Endometrial microvascular endothelial cells (primary cell): ENCODE results near the gene ZDHHC3. TPM values are rescaled to one million over a fixed set of nuclear protein-coding genes. Genes with fewer than 3 reads are reported as not detected.

Source experiments
- in situ Hi-C: cut with HindIII; loops from 2 replicates; pipeline ENCODE4 v1.10.0; 2017; ENCODE audit warnings: low sequenced_read_pairs, low pct_unique_long_range_greater_than_20kb; ENCODE audit errors: inconsistent ontology term
- total RNA-seq: library from RNA; depleted of rRNA; stranded (reverse); fragments of >200 nt; gene quantifications from one replicate; pipeline ENCODE4 v1.2.3, GENCODE V29; 2015; ENCODE audit errors: inconsistent ontology term

The ZDHHC3 gene, protein sequence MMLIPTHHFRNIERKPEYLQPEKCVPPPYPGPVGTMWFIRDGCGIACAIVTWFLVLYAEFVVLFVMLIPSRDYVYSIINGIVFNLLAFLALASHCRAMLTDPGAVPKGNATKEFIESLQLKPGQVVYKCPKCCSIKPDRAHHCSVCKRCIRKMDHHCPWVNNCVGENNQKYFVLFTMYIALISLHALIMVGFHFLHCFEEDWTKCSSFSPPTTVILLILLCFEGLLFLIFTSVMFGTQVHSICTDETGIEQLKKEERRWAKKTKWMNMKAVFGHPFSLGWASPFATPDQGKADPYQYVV
- total RNA-seq, result 76.5 TPM

DNA sequence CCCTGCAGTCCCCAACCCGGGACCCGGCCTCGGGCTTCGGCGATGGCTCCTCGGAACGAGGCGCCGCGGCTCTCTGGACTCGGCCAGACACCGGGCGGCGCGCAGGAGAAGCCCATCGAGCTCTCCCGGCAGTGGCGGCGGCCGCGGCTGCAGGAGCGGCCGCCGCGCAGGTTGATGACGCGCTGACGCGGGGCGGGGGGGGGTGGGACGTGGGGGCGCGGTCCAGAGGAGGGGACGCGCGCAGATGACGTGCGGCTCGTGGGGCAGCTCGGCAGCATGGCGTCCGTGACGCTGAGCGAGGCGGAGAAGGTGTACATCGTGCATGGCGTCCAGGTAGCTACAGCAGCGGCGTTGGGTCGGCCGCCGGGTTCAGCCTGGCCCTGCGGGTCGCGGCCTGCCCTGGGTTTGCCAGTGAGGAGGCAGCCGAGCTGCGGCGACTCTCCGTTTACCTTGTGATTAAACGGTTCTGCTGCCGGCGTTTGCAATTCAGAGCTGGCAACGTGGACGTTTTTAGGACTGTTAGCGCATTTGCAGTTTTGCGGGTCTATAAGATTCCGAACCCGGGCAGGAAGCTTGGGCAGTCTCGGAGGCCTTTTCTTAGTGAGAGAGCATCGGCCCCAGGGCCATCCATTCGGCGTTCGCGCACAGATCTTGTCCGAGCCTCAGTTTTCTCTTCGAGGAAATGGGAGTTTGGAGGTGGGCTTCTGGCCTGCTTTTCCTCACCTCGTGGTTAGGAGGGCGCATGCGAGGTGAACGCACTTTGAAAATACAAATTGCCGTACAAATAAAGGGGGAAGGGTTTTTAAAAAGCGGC, at the start of gene ZDHHC3, which contains the start of gene EXOSC7:
ZDHHC3 (minus strand) TSS at position 173 of the 814 bp plus-strand sequence. CDS start 16,738 bp downstream, outside the sequence.
EXOSC7 (plus strand) TSS at position 243 of the 814 bp plus-strand sequence; CDS start at position 277, 34 bp downstream.
- in situ Hi-C loops, result no loop called here

DNA sequence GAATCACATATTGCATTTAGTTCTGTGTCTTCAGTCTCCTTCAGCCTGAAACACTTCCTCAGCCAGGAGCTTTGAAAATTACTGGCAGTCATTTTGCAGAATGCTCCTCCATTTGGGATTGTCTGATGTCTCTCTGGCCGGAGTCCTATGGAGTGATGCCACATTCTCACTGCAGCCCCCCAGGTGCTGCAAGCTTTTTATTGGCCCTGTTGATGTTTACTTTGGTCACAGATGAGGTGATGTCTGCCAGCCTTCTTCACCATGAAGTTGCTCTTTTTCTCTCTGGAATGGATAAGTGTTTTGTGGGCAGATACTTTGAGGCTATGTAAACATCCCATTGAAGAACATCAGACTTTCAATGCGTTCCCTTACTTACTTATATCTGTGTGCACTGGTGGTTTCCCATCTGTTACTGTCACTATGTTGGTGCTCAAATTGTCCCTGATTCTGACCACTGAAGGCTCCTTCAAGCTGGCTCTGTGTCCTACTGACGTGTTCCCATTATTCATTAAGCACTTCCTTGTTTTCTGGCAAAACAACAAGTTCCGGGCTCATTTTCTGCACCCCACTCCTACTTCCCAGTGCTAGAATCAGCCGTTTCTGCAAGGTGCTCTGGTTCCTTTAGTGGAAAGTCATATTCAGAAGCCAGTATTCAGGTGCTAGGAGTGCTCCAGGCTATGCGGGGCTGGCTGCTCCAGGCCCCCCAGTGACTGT, 48.7 kb upstream of the ZDHHC3 start:
- in situ Hi-C loops, result loop anchor here (25.0 kb wide), 1 partner anchor 638 kb away; no protein-coding TSS in a partner anchor

DNA sequence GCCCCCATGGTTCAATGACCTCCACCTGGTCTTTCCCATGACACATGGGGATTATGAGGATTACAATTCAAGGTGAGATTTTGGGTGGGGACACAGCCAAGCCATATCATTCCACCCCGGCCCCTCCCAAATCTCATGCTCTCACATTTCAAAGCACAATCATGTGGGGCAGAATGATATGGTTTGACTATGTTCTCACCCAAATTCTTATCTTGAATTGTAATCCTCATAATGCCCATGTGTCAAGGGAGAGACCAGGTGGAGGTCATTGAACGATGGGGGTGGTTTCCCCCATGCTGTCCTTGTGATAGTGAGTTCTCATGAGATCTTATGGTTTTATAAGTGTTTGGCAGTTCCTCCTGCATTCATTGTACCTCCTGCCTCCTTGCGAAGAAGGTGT, 47.7 kb upstream of the ZDHHC3 start:
- in situ Hi-C loops, result no loop called here

DNA sequence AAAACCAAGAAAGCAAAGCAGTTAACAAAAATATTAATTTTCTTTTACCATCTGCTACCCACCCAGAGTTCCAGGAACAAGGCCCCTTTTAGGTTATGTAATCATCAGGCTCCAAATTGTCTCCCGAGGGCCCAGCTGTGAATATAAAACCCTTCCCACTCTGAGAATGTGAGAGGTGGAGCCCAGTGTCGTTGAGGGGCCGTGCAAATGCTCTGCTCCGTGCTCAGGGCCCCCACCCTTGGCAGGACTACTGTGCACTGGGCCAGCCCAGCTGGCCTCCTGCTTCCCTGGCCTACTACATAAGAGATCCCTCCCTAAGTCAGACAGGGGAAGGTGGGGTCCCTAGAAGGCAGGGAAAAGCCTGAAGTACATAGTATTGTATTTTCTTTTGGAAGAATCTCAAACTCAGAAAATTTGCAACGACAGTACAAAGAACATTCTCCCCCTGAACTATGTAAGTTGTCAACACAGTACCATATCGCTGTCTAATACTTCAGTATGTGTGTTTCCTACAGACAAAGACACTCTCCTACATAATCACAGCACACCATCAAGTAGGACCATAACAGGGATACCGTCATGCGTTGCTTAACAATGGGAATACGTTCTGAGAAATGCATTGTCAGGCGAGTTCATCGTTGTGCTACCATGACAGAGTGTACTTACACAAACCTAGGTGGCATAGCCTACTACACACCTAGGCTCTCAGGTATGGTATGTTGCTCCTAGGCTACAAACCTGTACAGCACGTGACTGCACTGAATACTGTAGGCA, 45.7 kb upstream of the ZDHHC3 start:
- in situ Hi-C loops, result no loop called here

DNA sequence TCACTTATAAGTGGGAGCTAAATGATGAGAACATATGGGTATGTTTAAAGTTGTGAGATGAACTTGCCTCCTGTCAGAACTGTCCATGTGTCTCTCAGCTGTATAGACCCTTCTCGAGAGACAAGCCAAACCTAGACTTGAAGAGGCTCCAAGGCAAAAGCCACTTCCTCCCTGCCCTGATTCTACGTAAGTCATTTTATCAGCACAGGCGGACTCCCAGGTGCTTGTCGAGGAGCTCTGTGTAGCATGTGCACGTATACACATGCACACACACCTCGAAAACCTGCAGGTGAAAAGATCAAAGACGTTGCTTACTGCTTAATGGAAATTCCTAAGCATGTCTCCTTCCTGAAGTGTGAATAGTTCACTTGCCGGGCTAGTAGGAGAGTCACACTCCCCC, 44.6 kb upstream of the ZDHHC3 start:
- in situ Hi-C loops, result no loop called here

DNA sequence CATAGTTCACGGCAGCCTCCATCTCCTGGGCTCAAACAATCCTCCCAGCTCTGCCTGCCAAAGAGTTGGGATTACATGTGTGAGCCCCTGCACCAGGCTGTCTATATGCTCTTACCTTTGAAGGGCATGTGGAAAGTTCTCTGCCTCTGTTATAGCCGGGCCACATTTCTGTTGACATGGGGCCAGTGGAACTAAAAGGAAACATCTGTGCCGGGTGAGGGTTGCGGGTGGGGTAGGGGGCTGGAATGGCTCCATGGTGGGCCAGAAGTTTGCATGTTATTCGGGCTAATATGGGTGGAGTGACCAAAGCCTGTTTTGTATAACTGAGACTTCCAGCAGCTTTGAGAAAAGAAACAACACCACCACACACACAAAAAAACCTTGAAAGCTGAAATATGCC, 41.8 kb upstream of the ZDHHC3 start:
- in situ Hi-C loops, result no loop called here

DNA sequence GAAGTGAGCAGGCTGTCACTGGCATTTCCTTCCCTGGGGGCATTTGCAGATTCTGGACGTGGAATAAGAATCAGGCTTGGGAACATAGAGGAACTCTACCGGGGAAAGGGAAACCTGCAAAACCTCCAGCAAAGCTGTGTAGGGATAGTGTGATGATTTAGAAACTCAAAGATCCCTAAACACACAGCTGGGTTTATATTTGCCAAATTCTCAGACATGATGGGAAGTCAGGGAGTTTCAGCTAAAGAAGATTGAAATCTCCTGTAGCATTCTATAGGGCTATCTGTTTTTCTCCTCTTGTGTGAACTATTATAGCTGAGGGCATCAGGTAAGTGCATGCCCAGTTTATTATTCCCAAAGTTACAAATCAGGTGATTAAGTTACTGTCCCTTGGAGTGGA, 40.9 kb upstream of the ZDHHC3 start:
- in situ Hi-C loops, result no loop called here

DNA sequence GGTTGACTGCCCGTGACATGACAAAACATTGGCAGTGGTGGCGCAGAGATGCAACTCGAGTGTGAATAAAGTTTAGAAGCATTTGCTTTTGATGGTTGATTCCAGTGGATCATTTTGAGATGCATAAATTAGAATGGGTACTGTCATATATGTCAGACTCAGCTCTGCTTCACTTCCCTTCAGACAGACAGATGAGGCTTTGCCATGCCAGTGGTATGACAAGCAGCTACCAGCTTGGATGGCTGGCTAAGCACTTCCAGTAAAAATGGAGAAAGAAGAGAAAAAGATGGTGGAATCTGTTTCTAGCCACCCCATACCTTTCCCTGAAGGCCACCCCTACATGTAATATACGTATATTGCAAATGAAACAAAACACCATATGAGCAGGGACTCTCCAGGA, 36.6 kb upstream of the ZDHHC3 start:
- in situ Hi-C loops, result no loop called here

DNA sequence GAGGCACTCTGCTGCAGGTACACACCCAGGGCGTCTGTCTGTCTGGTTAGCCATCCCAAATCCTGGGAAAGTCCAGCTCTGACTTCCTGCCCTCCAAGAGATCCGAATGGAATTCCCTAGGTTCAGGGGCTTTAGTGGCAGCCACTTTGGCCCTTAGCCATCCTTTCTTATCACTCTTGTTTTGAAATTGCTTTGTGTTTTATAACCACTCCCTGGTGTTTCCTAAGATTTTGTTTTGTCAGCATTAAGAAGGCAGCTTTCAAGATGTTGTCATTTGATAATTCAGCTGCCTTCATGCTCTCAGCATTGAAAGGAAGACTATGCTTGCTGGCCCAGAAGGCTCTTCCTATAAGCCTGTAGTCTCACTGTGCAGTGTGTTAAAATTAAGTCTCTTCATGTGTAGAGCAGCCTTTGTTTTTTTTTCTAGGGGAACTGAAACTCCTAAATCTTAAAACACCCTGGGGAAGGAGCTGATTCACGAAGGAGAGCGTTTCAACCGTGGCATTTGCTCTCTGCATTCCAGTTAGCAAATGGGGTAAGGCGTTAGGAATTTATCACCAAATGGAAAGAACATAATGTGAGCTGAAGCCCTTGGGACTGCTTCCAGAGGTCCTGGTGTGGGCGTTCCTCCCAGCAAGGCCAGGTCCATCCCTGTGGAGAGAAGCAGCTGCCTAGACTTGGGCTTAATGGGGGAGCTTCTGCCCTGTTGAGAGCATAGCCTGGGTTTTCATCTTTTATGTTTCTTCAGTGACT, 36.0 kb upstream of the ZDHHC3 start:
- in situ Hi-C loops, result no loop called here

DNA sequence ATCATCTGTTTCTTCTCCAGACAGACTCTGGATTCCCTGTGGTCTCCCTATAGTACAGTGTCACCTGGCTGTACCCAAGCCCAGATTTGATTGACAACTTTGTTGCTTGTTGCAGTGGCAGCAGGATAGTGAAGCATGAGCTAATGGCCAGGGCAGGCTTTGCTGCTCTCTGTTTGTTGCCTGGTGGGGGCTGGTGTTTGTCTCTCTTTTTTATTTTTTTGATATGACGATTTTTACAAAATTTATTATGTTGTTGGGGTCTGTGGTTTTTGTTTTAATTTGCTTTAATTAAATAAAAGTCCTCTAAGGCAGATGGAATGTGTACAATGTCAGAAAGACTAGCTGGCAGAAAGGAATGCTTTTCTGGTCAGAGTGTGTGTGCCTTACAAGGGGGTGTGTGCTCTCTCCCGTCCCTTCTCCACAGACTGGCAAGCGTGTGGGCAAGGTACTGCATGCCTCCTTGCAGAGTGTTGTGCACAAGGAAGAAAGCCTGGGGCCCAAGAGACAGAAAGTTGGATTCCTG, 34.9 kb upstream of the ZDHHC3 start:
- in situ Hi-C loops, result no loop called here

DNA sequence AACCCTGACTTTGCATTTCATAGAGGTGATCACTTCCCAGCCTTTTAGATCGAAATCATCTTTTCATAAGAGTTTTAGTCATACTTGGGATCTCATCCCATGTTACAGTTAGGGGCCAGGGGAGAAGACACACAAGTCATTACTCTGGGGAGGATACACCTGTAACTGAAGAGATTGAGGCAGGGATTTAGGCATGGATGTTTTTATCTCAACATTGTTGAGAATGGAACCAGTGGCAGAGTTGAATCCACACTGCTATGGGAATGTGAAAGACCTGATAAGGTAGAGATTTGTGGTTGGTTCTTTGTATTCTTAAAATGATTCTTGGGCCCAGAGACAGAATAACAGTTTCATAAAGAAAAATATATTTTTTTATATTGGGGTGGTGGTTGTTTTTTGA, 33.9 kb upstream of the ZDHHC3 start:
- in situ Hi-C loops, result no loop called here

DNA sequence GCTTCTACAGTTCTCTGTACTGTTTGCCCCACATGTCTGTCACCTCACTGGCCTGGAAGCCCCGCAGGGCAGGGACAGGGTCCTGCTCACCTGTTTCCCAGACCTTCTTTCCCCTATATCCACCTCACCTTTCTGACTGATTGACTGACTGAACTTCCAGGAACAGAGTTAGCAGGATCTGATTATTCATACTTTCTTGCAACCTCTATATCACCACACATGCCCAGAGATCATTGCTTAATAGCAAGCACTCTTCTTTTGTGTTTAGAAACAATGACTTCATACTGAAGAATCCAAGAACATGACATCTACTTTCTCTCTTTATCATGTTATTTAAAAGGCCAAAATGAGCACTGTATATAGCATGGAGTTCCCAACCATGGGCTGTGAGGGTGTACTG, 32.1 kb upstream of the ZDHHC3 start:
- in situ Hi-C loops, result no loop called here

DNA sequence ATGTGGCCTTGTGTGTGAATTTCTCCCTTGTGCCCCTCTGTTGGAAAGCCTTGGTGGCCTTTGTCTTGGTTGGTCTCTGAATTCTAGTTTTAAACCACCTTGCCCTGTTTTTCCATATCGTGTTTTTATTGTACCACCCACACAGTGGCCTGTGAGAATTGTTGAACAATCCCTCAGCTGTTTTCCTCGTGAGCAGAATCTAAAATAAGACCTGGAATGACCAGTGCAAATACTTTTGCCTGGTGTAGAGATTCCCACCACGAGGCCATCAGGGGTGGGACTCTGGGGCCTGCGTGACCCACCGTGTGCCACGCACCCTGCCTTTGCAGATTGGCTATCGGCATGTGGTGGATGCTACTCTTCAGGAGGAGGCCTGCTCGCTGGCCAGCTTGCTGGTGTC, 31.1 kb upstream of the ZDHHC3 start:
- in situ Hi-C loops, result no loop called here

DNA sequence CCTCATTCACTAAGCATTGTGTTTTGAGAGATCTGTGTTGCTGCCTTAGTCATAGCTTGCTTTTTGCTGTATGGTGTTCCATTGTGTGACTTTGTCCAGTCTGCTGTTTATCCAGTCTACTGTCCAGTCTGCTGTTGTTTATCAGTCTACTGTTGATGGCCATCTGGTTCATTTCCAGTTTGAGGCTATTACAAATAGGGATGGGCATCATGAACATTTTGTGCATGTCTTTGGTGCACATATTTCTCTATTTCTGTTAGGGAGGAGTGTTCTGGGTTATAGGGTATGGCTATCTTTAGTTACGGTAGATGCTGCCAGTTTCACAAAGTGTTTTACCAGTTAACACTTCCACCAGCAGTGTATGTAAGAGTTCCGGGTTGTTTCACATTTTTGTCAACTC, 27.9 kb upstream of the ZDHHC3 start:
- in situ Hi-C loops, result no loop called here

DNA sequence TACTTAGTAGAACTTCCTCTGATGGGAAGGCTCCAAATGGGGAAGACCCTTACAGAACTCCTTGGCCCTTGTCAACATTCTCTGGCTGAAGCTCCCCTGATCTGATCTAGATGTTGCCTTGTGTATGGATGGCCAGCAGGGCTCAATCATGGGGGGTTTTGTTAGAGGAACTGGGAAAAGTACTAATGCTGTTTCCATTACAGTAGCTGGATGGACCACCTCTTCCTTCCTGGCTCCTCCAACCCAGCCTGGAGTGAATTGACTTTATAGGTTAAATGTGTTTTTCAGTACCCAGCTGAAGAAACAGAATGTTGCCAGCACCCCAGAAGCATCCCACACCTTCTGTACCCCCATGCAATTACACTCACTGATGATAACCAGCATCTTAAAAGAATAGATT, 27.4 kb upstream of the ZDHHC3 start:
- in situ Hi-C loops, result no loop called here

DNA sequence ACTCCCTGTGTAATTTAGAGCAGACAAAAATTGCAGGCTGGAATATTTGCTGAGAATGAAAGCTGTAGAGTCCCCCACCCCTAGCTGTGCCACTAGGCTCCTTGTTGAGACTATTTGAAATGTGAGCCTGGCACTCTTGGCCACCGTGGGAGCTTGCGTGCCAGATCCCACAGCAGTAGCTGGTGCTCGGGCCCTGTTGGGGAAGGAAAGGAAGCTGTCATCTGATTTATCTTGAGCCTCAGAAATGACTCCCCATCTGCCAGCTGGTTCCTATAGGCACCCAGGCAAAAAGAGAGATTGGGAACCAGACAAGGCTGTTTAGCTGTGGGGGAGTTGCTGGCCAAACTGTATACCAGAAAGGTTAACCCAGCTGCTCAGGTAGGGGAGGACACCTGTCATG, 26.7 kb upstream of the ZDHHC3 start:
- in situ Hi-C loops, result no loop called here

DNA sequence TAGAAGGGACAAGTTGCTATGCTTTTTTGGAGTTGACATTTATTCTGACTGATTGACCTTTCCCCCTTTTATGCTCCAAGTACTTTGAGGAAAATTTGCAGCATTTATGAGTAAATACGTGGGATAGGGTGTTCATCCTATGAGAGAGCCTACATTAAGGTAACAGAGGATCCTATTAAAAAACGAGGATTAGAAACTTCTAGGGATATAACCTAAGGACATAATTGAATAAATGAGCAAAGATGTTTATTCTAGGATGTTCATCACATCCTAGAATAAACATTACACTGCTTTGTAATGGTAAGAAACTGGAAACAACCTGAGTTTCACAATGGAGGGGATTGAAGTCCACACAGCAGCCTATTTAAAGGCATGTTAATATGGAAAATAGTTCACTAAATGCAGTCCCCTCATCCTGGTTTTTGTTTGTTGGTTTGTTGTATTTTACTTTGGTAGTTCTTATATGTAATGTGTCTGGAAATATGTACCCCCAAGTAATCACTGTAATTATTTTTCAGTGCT, 26.2 kb upstream of the ZDHHC3 start:
- in situ Hi-C loops, result no loop called here

DNA sequence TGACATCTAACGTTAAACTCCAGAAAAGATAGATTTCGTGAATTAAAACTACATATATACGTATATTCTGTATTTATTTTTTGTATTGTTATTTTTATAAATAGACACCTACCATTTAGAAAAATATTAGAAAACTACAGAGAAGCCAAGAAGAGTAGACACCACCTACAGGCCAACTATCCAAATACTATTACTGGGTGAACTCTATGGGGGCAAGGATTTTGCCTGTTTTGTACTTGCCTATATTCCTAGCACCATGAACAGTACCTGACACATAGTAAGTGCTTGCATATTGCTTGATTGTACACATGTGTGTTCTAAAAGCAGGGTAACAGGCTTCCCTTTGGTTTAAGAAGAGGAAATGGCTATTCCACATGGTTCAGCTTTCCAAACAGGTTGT, 25.8 kb upstream of the ZDHHC3 start:
- in situ Hi-C loops, result no loop called here
